ENCODE measurements around the gene FRS3. TPM values are rescaled to one million over a fixed set of nuclear protein-coding genes. Genes with fewer than 3 reads are reported as not detected.
"Not testable (repeated sequence)": the region's sequence is repeated elsewhere in the genome, so short reads cannot be mapped to it uniquely, and the experiment has no call there.

FRS3 gene
- total RNA-seq, 1 donor from 2014 or later: 26.0 TPM

- intact Hi-C loops (cut with DNase I): no loop called here
- Histone ChIP-seq H3K9me3 (no peaks in the 10 kb centered on the region), H3K36me3 (no peaks in the 10 kb centered on the region), H3K27me3 (no peaks in the 10 kb centered on the region), H3K4me3 (no peak overlapping the region), H3K4me1 (no peaks in the 10 kb centered on the region), H3K27ac (no peak overlapping the region)
- no peak for DNase-seq (ENCODE audit: low spot score in 2 of 2)
- no peak for TF ChIP-seq CTCF (IDR thresholded peaks at IDR 0.05)
Observed at GRCh38 chr6:41813956-41814355, 34.3 kb upstream of the FRS3 start.

- Histone ChIP-seq H3K4me1 (no peaks in the 10 kb centered on the region), H3K27me3 (no peaks in the 10 kb centered on the region), H3K36me3 (no peaks in the 10 kb centered on the region), H3K27ac (no peak overlapping the region), H3K4me3 (no peak overlapping the region), H3K9me3 (no peaks in the 10 kb centered on the region)
- DNase-seq (ENCODE audit: low spot score in 2 of 2): no peak
- no peak for TF ChIP-seq CTCF (IDR thresholded peaks at IDR 0.05)
- intact Hi-C loops (cut with DNase I): no loop called here
Observed at GRCh38 chr6:41813469-41813868, 33.8 kb upstream of the FRS3 start.

GRCh38 chr6:41811946-41812345 lies 32.2 kb upstream of the FRS3 start:
- H3K36me3 ChIP-seq; DNase-seq (ENCODE audit: low spot score in 2 of 2); H3K27me3 ChIP-seq; H3K4me3 ChIP-seq; intact Hi-C loops (cut with DNase I); H3K27ac ChIP-seq; H3K9me3 ChIP-seq; H3K4me1 ChIP-seq: not testable (repeated sequence)

- no peak for DNase-seq (ENCODE audit: low spot score in 2 of 2)
- TF ChIP-seq CTCF (IDR thresholded peaks at IDR 0.05): no peak
- no peak overlapping the region for H3K27ac ChIP-seq
- peaks cover 0 to 5% of the 10 kb centered on the region in 2 donors for H3K36me3 ChIP-seq
- H3K4me1 ChIP-seq: no peaks in the 10 kb centered on the region
- H3K4me3 ChIP-seq: no peak overlapping the region
- intact Hi-C loops (cut with DNase I): no loop called here
- H3K9me3 ChIP-seq: no peaks in the 10 kb centered on the region
- H3K27me3 ChIP-seq: no peaks in the 10 kb centered on the region
Observed at GRCh38 chr6:41811095-41811494, 31.4 kb upstream of the FRS3 start.

GRCh38 chr6:41805830-41806774 lies 26.4 kb upstream of the FRS3 start:
- intact Hi-C loops (cut with DNase I): no loop called here
- H3K27me3 ChIP-seq: no peaks in the 10 kb centered on the region
- no peak overlapping the region for H3K4me3 ChIP-seq
- H3K9me3 ChIP-seq: no peaks in the 10 kb centered on the region
- TF ChIP-seq CTCF (IDR thresholded peaks at IDR 0.05): no peak
- peaks cover 7 to 13% of the 10 kb centered on the region in 2 donors for H3K36me3 ChIP-seq
- no peak overlapping the region for H3K27ac ChIP-seq
- no peaks in the 10 kb centered on the region for H3K4me1 ChIP-seq
- no peak for DNase-seq (ENCODE audit: low spot score in 2 of 2)

- no peaks in the 10 kb centered on the region for H3K4me1 ChIP-seq
- no peak overlapping the region for H3K27ac ChIP-seq
- no peaks in the 10 kb centered on the region for H3K9me3 ChIP-seq
- H3K27me3 ChIP-seq: no peaks in the 10 kb centered on the region
- peaks cover 7 to 22% of the 10 kb centered on the region in 2 donors for H3K36me3 ChIP-seq
- TF ChIP-seq CTCF (IDR thresholded peaks at IDR 0.05): no peak
- H3K4me3 ChIP-seq: no peak overlapping the region
- intact Hi-C loops (cut with DNase I): no loop called here
- DNase-seq (ENCODE audit: low spot score in 2 of 2): no peak
Observed at GRCh38 chr6:41801380-41801779, 21.7 kb upstream of the FRS3 start.
